AG09319 (cell line): ENCODE measurements around the gene TTBK2.

Experiments used
- DNase-seq: peaks from one replicate; pipeline ENCODE4 v3.0.0-alpha.2; 2010; ENCODE audit warnings: low read depth; ENCODE audit errors: extremely low read depth
- CTCF ChIP-seq: IDR thresholded peaks from 2 replicates; pipeline ENCODE4 v1.5.1; 2011; ENCODE audit warnings: low read depth, mild to moderate bottlenecking, inconsistent platforms, low read length, moderate library complexity

TTBK2 gene

GRCh38 chr15:42730536-42730935 is 190.0 kb downstream of the TTBK2 start:
- TF ChIP-seq CTCF, result no peak
- DNase-seq, result no peak

- no peak for TF ChIP-seq CTCF
- no peak for DNase-seq
Observed at GRCh38 chr15:42730135-42730534, 190.4 kb downstream of the TTBK2 start.

- no peak for DNase-seq
- TF ChIP-seq CTCF, result no peak
Observed at GRCh38 chr15:42729409-42729808, 191.2 kb downstream of the TTBK2 start.

- no peak for TF ChIP-seq CTCF
Observed at GRCh38 chr15:42728972-42729371, 191.6 kb downstream of the TTBK2 start.

GRCh38 chr15:42728560-42728959 is 192.0 kb downstream of the TTBK2 start:
- no peak for TF ChIP-seq CTCF
- DNase-seq, result no peak

More at GRCh38 chr15:42728972-42729371, 191.6 kb downstream of the TTBK2 start:
- DNase-seq, result no peak

- DNase-seq, result no peak
- TF ChIP-seq CTCF, result no peak
Observed at GRCh38 chr15:42727750-42728381, 192.7 kb downstream of the TTBK2 start.

GRCh38 chr15:42726114-42726513 is 194.5 kb downstream of the TTBK2 start:
- no peak for DNase-seq
- TF ChIP-seq CTCF, result no peak
